Bronchial epithelial cell (primary cell): ENCODE results near the gene ABHD18. TPM values are rescaled to one million over a fixed set of nuclear protein-coding genes. Genes with fewer than 3 reads are reported as not detected.
"Not testable (repeated sequence)": the region's sequence is repeated elsewhere in the genome, so short reads cannot be mapped to it uniquely, and the experiment has no call there.

Experiments
- DNase-seq: peaks from one replicate; pipeline ENCODE4 v3.0.0-alpha.2; 2010; ENCODE audit warnings: low read depth
- FAIRE-seq: peaks from 2 replicates; lab custom pipeline; 2011; peaks lifted over from hg19 to GRCh38; lab: Jason Lieb, UNC
- H3K27me3 ChIP-seq: 2 replicates; pipeline ENCODE4 v1.5.1; 2011; ENCODE audit warnings: low read length; ENCODE audit not compliant: control insufficient read depth, insufficient read depth
- H3K36me3 ChIP-seq: 2 replicates; pipeline ENCODE4 v1.5.1; 2011; ENCODE audit warnings: low read length; ENCODE audit not compliant: control insufficient read depth, insufficient read depth
- H3K4me3 ChIP-seq: 2 replicates; pipeline ENCODE4 v1.5.1; 2011; ENCODE audit warnings: mild to moderate bottlenecking, low read depth, low read length, control low read depth
- total RNA-seq: library from RNA; depleted of rRNA; stranded (reverse); fragments of >200 nt; gene quantifications from 2 replicates; pipeline ENCODE4 v1.2.1, GENCODE V29; 2014
- TF ChIP-seq, protein P1 (sequence below): IDR thresholded peaks from 2 replicates; pipeline ENCODE4 v1.5.1; 2011; ENCODE audit warnings: mild to moderate bottlenecking, moderate library complexity, low read length, control low read depth, inconsistent platforms; ENCODE audit not compliant: insufficient read depth, severe bottlenecking

The ABHD18 gene
- total RNA-seq, 1 donor from 2014 or later = 7.1 TPM

DNA sequence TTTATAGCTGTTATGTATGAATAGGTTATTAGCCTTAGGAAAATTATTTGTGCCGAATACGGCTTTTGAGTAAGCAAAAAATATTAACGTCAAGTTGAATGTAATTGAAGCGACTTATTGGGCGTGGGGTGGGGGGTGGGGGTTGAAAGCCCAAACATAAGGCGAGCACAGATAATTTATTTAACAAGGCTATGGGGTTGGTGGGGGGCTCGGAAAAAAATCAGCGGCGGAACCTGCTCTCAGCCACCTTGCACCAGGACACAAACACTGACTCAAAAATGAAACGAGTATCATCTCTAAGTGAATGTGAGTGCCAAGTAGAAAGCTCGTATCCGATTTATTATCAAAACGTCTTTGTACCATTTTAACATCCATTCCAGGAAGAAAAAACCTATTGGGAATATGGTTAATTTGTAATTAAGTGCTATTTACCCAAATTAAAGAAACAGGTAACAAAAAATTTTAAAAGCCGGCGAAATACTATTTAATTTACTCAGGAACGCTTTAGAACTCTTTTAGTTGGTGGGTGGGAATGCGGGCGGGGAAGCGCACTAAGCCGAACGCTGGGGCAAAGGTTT is 95.0 kb downstream of the ABHD18 start:
- FAIRE-seq (no peak), DNase-seq (no peak)
- Histone ChIP-seq H3K4me3 (peak overlapping the region; percentile 82), H3K36me3 (no peaks in the 10 kb centered on the region), H3K27me3 (no peaks in the 10 kb centered on the region)
- TF ChIP-seq, protein P1, sequence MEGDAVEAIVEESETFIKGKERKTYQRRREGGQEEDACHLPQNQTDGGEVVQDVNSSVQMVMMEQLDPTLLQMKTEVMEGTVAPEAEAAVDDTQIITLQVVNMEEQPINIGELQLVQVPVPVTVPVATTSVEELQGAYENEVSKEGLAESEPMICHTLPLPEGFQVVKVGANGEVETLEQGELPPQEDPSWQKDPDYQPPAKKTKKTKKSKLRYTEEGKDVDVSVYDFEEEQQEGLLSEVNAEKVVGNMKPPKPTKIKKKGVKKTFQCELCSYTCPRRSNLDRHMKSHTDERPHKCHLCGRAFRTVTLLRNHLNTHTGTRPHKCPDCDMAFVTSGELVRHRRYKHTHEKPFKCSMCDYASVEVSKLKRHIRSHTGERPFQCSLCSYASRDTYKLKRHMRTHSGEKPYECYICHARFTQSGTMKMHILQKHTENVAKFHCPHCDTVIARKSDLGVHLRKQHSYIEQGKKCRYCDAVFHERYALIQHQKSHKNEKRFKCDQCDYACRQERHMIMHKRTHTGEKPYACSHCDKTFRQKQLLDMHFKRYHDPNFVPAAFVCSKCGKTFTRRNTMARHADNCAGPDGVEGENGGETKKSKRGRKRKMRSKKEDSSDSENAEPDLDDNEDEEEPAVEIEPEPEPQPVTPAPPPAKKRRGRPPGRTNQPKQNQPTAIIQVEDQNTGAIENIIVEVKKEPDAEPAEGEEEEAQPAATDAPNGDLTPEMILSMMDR = no peak

DNA sequence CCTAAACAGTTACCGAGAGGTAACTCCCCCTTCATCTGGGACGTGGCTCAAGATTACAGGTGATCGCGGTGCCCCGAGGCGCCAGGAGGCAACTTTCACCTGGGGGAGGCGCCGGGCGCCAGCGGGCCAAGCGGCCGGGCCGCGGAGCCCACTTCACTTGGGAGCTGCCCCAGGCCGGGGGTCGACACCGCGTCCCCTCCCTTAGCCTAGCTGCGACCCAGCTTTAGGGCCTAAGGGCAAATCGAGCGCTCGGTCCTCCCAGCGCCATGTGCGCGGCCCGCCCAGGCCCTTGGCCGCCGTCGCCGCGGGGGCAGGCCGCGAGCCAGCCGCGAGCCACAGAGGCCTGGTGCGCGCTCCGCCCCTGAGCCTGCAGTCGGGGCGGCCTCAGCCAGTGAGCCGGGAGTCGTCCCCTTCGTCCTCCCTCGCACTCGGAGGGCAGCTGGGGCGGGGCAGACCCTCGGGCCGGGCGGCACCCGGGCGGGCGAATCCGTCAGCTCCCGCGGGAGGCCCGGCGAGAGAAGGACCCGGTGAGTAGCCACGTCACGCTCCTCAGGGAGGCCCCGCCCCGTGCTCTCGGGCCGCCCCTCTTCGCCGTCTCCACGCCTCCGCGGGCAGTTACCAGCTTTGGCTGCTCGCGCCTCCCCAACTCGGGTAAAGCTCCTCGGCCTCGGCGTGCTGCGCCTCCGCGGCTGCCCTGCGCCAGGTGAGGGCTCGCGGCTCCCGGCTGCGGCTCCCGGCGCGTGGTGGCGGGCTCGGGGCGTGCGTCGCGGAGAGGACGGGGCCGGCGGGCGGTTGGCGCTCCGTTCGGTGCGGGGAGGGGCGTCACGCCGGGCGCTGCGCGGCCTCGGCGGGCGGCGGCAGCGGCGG is 95.7 kb downstream of the ABHD18 start, which contains the start of gene LARP1B:
Gene LARP1B (plus strand): TSS at position 614 of the 867 bp plus-strand sequence. CDS start 13,640 bp downstream, outside the sequence.
- H3K36me3 ChIP-seq = no peaks in the 10 kb centered on the region
- TF ChIP-seq, protein P1 = no peak
- FAIRE-seq = no peak

DNA sequence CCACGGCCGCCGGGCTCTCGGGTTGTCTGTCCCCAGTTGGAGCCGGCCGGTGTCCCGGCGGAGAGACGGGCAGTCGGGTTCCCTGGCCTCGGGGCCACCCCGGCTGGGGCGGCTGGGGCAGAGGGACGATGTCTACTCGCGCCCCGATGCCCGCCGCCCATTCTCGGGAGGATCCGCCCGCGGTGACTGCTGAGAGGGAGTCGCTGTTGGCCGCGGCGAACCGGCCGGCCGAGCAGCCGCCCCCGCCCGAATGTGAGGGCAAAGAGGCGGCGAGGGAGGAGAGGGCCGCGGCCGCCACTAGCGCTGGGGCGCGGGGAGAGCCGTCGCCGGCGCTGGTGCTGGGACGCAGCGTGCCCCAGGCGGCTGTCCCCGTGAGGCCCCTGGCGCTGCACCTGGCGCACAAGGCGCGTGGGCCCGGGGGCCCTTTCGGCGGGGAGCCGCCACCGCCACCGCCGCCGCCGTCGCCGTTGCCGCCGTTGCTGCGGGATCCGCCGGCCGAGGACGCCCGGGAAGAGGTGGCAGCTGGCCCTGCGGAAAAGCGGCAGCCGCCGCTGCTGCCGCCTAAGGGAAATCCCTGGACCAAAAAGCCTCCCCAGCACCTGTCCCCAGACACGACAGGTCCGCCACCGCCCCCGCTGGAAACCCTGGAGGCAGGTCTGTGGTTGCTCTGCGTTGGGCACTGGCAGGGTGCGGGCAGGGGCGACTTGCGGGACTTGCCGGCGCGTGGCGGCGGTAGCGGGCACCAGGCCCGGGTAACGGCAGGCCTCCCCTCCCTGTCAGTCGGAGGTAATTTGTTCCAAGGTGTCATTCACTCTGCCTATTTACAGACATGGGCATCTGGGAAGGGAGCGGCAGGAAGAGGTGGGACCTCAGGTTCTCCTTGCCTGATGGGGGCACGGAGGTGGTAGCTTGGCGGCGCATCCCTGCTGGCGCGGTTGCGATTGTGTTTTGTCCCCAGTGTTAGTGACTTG is 96.6 kb downstream of the ABHD18 start:
- H3K27me3 ChIP-seq = no peaks in the 10 kb centered on the region
- H3K4me3 ChIP-seq = peak overlapping the region; percentile 82
- H3K36me3 ChIP-seq = no peaks in the 10 kb centered on the region
- FAIRE-seq (no peak), DNase-seq (peak; percentile 67)
- TF ChIP-seq, protein P1 = peak; percentile 36

More for the DNA sequence above, 95.7 kb downstream of the ABHD18 start, which contains the start of gene LARP1B:
- peak; percentile 82 for DNase-seq
- Histone ChIP-seq H3K27me3 (no peaks in the 10 kb centered on the region), H3K4me3 (peak within 1 kb of the TSS; percentile 82)

DNA sequence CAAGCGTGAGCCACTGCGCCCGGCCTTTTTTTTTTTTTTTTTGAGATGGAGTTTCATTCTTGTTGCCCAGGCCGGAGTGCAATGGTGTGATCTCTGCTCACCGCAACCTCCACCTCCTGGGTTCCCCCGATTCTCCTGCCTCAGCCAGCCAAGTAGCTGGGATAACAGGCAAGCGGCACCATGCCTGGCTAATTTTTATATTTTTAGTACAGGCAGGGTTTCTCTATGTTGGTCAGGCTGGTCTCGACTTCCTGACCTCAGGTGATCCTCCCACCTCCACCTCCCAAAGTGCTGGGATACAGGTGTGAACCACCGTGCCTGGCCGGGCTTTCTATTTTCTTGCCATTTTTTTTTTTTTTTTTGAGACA is 101.2 kb downstream of the ABHD18 start:
- not testable (repeated sequence) for H3K27me3 ChIP-seq, H3K4me3 ChIP-seq, FAIRE-seq, H3K36me3 ChIP-seq, DNase-seq

GRCh38 chr4:128068918-128069317 is 103.7 kb downstream of the ABHD18 start:
- DNase-seq (peak; percentile 30), FAIRE-seq (no peak)
- Histone ChIP-seq H3K36me3 (no peaks in the 10 kb centered on the region), H3K27me3 (no peaks in the 10 kb centered on the region), H3K4me3 (no peak overlapping the region)
- TF ChIP-seq, protein P1 = peak; percentile 29

GRCh38 chr4:128076464-128076863 is 111.3 kb downstream of the ABHD18 start:
- Histone ChIP-seq H3K4me3 (no peak overlapping the region), H3K36me3 (peaks cover 1% of the 10 kb centered on the region)
- TF ChIP-seq, protein P1 = no peak

More at GRCh38 chr4:128076464-128076863, 111.3 kb downstream of the ABHD18 start:
- FAIRE-seq (no peak), DNase-seq (no peak)
- no peaks in the 10 kb centered on the region for H3K27me3 ChIP-seq
